ENCODE measurements around the gene FILIP1L. TPM values are rescaled to one million over a fixed set of nuclear protein-coding genes. Genes with fewer than 3 reads are reported as not detected.

Gene FILIP1L
- polyA plus RNA-seq, 1 experiment, result 31.2 TPM

DNA sequence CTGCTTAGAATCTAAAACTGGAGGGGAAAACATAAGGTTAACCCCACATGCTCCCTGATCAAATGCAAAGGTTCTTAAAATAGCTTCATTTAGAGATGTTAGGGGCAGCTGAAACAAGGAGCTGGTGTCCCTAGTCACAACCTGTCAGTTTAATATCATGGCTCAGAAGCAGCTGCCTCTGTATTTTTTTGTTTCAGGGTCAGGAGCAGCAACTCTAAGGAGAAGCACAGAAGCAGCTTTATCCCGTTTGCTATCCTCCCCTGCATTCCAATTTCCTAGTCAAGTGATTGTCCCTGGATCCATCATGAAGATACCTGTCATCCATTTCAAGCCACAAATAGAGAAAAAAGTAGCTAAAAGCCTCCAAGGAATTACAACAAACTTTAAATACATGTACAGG is 4.1 kb downstream of the FILIP1L start:
- H3K36me3 ChIP-seq (ENCODE audit: control insufficient read depth, insufficient read depth, low read length), result no peaks in the 10 kb centered on the region
- no peak overlapping the region for H3K4me3 ChIP-seq (ENCODE audit: low read depth, low read length)
- TF ChIP-seq, protein P1, sequence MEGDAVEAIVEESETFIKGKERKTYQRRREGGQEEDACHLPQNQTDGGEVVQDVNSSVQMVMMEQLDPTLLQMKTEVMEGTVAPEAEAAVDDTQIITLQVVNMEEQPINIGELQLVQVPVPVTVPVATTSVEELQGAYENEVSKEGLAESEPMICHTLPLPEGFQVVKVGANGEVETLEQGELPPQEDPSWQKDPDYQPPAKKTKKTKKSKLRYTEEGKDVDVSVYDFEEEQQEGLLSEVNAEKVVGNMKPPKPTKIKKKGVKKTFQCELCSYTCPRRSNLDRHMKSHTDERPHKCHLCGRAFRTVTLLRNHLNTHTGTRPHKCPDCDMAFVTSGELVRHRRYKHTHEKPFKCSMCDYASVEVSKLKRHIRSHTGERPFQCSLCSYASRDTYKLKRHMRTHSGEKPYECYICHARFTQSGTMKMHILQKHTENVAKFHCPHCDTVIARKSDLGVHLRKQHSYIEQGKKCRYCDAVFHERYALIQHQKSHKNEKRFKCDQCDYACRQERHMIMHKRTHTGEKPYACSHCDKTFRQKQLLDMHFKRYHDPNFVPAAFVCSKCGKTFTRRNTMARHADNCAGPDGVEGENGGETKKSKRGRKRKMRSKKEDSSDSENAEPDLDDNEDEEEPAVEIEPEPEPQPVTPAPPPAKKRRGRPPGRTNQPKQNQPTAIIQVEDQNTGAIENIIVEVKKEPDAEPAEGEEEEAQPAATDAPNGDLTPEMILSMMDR (IDR thresholded peaks at IDR 0.05; ENCODE audit: insufficient read depth, low read depth, low read length), result no peak
- H3K27me3 ChIP-seq (ENCODE audit: control insufficient read depth, insufficient read depth, low read length), result no peaks in the 10 kb centered on the region
- POLR2A ChIA-PET, result interaction anchor here (0.5 kb wide), 1 partner anchor 54 kb away, joined by 3 read pairs; no protein-coding TSS in a partner anchor
- CTCF ChIA-PET, result interaction anchor here (0.8 kb wide), 1 partner anchor 144 kb away, joined by 3 read pairs; no protein-coding TSS in a partner anchor
- DNase-seq (ENCODE audit: low read depth), result no peak

DNA sequence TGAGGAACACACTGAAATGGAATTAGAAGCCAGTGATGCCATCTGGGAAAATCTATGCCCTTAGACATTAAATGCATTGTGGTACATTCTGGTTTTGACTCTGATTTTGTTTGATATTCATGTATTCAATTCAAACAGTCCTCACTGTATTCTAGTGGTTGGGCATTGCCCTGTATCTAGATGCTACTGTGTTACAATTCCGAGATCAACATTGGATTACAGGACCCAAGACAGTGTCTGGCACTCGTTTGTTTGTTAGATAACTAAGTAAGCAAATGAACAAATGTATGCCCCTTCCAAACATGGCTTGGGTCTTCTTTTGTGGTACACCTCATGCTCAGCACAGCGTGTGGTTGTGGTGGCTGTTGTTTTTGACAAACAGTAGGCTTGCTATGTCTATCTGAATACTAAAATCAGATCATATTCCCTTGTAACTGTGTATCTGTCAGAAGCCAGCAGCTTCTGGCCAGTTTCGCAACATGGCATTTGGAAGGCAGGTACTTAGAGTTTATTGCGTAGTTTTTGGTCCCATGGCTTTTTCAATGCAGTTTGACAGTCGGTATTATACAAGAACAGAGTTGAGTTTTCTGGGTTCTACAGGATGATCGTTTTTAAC is 5.7 kb downstream of the FILIP1L start:
- Histone ChIP-seq H3K36me3 (ENCODE audit: control insufficient read depth, insufficient read depth, low read length) (no peaks in the 10 kb centered on the region), H3K4me3 (ENCODE audit: low read depth, low read length) (no peak overlapping the region), H3K27me3 (ENCODE audit: control insufficient read depth, insufficient read depth, low read length) (no peaks in the 10 kb centered on the region)
- ChIA-PET POLR2A (no interaction called here), CTCF (interaction anchor here (0.9 kb wide), 1 partner anchor 22 kb away, joined by 3 read pairs; no protein-coding TSS in a partner anchor)
- no peak for DNase-seq (ENCODE audit: low read depth)
- TF ChIP-seq, protein P1 (IDR thresholded peaks at IDR 0.05; ENCODE audit: insufficient read depth, low read depth, low read length), result no peak

DNA sequence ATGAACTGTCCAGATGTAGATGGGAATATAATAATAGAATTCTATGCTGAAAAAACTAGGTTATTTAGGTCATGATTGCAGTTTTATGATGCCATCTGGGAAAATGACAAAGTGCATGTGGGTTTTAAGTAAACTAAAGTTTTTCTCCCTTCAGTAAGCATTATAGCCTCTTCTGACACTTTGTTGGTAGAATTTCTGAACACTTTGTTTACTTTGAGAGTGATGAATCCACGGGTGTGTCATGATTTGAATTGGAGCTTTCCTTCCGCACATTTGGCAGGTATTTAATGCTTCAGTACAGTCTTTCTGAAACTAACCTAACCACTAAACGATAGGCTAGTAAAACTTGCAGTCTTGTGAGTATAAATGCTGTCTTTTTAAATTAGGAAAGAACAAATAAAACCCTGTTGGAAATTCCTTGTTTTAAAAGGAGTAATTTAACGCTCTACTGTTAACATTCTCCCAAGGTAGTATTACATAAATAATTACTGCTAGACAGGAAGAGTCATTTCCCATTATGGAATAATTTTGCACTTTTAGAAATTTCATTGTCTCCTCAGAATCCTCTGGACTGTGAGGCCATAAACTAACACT is 7.0 kb downstream of the FILIP1L start:
- TF ChIP-seq, protein P1 (IDR thresholded peaks at IDR 0.05; ENCODE audit: insufficient read depth, low read depth, low read length), result no peak
- Histone ChIP-seq H3K27me3 (ENCODE audit: control insufficient read depth, insufficient read depth, low read length) (no peaks in the 10 kb centered on the region), H3K4me3 (ENCODE audit: low read depth, low read length) (no peak overlapping the region), H3K36me3 (ENCODE audit: control insufficient read depth, insufficient read depth, low read length) (no peaks in the 10 kb centered on the region)
- POLR2A ChIA-PET, result no interaction called here
- CTCF ChIA-PET, result no interaction called here
- no peak for DNase-seq (ENCODE audit: low read depth)

DNA sequence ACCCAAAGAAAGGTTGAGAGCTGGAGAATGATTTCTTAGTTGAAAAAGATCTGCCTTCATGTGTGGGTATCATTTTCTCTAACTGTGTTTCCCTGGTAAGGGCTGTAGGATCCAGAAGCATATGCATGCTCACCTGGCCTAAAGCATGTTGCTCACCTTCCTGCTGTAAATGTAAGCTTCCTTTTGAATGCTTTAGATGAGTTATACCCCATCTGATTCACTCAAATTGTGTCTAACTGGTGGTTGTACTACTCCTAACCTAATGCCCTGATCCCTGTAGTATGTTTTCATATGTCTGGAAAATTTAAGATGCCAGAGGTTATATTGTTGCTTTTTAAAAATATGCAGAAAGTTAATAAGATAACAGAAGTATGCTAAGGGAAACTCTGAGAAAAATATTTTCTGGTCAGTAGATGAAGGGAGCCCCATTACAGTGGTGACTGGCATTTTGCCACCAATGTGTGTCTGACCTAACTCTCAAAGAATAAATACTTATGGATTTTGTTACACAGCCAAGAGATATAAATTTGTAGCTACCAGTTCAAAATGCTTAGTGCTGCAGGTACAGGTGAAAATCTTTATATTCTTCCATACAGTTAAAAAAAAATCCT is 7.7 kb downstream of the FILIP1L start:
- Histone ChIP-seq H3K27me3 (ENCODE audit: control insufficient read depth, insufficient read depth, low read length) (no peaks in the 10 kb centered on the region), H3K4me3 (ENCODE audit: low read depth, low read length) (no peak overlapping the region), H3K36me3 (ENCODE audit: control insufficient read depth, insufficient read depth, low read length) (no peaks in the 10 kb centered on the region)
- TF ChIP-seq, protein P1 (IDR thresholded peaks at IDR 0.05; ENCODE audit: insufficient read depth, low read depth, low read length), result no peak
- ChIA-PET CTCF (interaction anchor here (1.0 to 1.1 kb wide), 2 partner anchors 18 to 38 kb away, joined by 3 read pairs; no protein-coding TSS in a partner anchor), POLR2A (no interaction called here)
- DNase-seq (ENCODE audit: low read depth), result no peak

DNA sequence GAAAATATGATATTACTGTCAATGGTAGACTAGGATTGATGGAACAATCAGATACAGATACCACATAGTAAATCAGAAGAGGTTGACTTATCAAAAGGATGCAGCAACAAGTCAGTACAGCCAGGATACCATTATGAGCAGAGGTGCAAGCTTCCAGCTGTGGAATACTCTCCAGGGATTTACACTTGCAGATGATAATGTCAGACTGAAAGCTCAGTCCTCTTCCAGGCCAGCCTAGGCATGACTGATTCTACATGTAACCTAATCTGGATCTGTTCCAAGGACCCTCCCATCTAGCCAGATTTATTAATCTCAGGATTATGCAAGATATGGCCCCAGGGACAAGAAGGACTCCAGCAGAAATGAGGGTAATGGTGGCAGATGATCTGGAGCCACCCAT is 8.2 kb downstream of the FILIP1L start:
- no peak for DNase-seq (ENCODE audit: low read depth)
- no peaks in the 10 kb centered on the region for H3K27me3 ChIP-seq (ENCODE audit: control insufficient read depth, insufficient read depth, low read length)
- H3K4me3 ChIP-seq (ENCODE audit: low read depth, low read length), result no peak overlapping the region
- POLR2A ChIA-PET, result no interaction called here
- no peaks in the 10 kb centered on the region for H3K36me3 ChIP-seq (ENCODE audit: control insufficient read depth, insufficient read depth, low read length)
- TF ChIP-seq, protein P1 (IDR thresholded peaks at IDR 0.05; ENCODE audit: insufficient read depth, low read depth, low read length), result no peak
- CTCF ChIA-PET, result interaction anchor here (0.7 to 1.1 kb wide), 3 partner anchors 19 to 37 kb away, joined by 3 read pairs; no protein-coding TSS in a partner anchor
